Uterus (tissue), 2 donors: ENCODE results near the gene KLHL41.

ENCODE experiments used
- POLR2A ChIP-seq, 2 donors: fragments of 450-650 bp; IDR thresholded peaks; one replicate each; pipeline ENCODE4 v1.6.1; 2016; ENCODE audit warnings: antibody characterized with exemption in 2 of 2, mild to moderate bottlenecking in 1 of 2, moderate library complexity in 1 of 2
- TF ChIP-seq, protein P1 (sequence below), 4 experiments: fragments of 200-600 bp in 2 of 4; fragments of 450-650 bp in 2 of 4; sonication (generic) in 2 of 4; IDR thresholded peaks; one replicate each; pipeline ENCODE4 v1.5.1; 2016 to 2019; ENCODE audit warnings: antibody characterized with exemption in 4 of 4, mild to moderate bottlenecking in 2 of 4, moderate library complexity in 1 of 4

DNA sequence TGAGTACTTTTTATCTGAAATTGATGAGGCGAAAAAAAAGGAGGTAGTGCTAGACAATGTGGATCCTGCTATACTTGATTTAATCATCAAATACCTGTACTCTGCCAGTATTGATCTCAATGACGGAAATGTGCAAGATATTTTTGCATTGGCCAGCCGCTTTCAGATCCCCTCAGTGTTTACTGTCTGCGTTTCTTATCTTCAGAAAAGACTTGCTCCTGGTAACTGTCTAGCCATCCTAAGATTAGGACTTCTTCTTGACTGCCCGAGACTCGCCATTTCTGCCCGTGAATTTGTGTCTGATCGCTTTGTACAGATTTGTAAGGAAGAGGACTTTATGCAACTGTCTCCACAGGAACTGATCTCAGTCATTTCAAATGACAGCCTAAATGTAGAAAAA lies 453 bp downstream of the KLHL41 start:
- TF ChIP-seq, protein P1, sequence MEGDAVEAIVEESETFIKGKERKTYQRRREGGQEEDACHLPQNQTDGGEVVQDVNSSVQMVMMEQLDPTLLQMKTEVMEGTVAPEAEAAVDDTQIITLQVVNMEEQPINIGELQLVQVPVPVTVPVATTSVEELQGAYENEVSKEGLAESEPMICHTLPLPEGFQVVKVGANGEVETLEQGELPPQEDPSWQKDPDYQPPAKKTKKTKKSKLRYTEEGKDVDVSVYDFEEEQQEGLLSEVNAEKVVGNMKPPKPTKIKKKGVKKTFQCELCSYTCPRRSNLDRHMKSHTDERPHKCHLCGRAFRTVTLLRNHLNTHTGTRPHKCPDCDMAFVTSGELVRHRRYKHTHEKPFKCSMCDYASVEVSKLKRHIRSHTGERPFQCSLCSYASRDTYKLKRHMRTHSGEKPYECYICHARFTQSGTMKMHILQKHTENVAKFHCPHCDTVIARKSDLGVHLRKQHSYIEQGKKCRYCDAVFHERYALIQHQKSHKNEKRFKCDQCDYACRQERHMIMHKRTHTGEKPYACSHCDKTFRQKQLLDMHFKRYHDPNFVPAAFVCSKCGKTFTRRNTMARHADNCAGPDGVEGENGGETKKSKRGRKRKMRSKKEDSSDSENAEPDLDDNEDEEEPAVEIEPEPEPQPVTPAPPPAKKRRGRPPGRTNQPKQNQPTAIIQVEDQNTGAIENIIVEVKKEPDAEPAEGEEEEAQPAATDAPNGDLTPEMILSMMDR (IDR thresholded peaks at IDR 0.05): no peak
- no peak for TF ChIP-seq POLR2A (IDR thresholded peaks at IDR 0.05)
